Kasumi-1 (cell line): ENCODE data around the gene MACO1.
A peak's percentile ranks its signal among the peaks of the same experiment; 100 is the strongest.
"Not testable (repeated sequence)": the region's sequence is repeated elsewhere in the genome, so short reads cannot be mapped to it uniquely, and the experiment has no call there.

Experiments
- DNase-seq, 2 experiments: peaks; one replicate each; lab custom pipeline; 2025; lab: John Stamatoyannopoulos, UW

The MACO1 gene

DNA sequence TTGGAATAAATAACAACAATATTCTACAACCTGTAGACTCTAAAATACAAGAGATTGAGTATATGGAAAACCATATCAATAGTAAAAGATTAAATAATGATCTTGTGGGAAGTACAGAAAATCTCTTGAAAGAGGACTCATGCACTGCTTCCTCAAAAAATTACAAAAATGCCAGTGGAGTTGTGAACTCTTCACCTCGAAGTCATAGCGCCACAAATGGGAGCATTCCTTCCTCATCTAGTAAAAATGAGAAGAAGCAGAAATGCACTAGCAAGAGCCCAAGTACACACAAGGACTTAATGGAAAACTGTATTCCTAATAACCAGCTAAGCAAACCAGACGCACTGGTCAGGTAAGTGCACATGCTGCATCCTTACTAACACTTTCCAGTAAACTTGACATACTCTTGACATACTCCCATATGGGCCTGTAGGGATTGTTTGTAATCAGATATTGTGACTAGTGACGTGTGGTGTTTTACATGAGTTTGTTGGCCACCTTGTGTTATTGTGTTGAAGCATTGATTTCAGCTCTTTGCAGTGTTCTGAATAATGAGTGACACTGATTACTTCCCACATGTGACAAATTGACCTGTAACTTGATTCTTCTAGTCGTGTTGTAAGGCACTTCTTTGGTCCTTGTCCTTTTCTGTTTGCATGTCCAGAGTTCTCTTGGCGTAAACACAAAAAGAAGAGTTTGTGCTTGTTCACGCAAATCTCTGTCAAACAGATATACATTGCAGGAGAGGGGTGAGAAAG is 28.0 kb downstream of the MACO1 start:
- peak in 1 of 2 experiments; percentile 13 for DNase-seq

DNA sequence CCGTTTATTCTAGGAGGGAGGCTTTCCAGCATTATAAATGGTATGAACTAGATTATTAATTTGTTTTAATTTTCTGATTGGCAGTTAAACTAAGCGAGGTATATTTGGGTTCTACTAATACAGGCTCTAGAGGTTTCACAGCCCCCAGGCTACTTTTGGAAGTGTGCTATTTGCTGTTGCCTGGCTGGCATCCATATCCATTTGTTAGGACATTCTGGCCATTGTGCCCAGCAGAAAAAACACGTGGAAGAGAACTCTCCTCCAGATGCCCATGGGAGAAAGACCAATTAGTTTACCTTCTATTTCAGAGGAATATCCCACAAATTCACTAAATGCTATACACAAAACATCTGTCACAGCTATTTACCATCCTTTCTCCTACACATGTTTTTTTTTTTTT is 29.3 kb downstream of the MACO1 start:
- no peak for DNase-seq

DNA sequence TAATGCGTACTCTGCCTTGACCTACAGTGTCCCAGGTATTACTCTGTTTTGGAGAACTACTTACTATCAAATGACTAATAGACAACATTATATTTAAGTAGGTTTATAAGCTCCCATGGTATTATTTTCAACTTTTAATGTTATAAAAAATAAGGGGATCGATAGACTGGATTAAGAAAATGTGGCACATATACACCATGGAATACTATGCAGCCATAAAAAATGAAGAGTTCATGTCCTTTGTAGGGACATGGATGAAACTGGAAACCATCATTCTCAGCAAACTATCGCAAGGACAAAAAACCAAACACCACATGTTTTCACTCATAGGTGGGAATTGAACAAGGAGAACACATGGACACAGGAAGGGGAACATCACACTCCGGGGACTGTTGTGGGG is 30.1 kb downstream of the MACO1 start:
- not testable (repeated sequence) for DNase-seq

DNA sequence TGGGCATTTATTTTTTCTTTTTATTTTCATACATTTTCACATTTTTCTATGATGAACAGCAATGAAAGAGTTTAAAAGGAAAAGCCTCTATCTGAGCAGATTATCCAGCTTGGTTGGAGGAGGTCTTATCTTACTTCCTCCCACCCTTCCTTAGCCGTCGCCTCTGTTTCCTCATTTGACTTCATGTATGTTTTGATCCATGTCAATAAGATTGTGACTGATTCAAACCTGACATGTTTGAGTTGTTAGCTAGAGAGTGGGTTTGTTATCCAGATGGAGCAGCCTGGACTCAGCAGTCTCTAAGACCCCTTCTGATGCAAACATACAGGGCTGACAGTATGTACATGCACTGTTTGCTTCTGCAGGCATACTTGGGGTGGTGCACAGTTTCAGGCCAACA is 31.2 kb downstream of the MACO1 start:
- peak; percentile 21 to 35 for DNase-seq

DNA sequence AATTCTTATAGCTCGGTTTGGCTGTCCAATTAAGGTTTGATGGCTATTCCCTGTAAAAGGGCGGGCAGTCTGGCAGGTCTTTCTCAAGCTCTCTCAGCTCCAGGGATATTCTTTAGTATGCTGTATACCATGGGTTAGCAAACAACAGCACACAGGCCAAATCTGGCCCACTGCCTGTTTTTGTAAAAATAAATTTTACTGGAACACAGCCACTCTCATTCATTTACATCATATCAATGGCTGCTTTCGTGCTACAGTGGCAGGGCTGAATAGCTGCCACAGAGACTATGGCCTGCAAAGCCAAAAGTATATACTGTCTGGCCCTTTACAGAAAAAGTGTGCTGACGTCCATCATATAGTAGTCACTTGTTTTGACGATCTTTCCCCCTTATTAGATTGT is 32.0 kb downstream of the MACO1 start:
- DNase-seq: no peak

DNA sequence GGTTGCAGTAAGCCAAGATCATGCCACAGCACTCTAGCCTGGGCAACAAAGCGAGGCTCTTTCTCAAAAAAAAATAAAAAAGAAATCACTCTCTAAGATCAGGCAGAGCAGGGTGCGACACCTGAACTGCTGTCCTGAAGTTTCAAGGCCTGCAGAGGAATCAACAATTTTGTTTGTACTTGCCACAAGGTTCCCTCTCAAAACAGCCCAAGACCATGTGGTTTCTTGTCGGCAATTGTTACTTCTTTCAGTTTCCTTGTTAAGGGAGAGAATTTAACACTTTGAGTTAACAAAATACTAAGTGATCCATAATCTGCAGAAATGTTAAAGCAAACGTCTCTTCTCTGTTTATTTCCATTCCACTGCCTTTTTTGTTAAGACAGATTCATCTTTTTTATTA is 36.5 kb downstream of the MACO1 start:
- no peak for DNase-seq

DNA sequence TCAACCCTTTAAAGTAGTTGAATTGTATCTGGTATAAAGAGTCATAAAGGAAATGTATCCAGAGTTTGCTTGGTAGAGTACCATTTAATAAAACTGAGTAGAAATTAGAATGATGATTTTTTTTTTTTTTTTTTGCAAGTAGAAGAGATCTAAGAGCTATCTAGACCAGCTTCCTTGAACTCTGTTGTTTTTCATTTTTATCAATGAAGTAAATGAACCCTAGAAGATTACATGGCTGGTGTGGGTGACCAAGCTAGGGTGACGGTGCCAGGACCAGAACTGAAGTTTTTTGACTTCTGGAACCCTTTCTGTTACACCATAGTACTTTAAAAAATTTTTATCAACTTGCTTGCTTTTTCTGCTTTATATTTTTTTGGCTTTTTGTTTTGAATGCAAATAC is 36.9 kb downstream of the MACO1 start:
- no peak for DNase-seq

DNA sequence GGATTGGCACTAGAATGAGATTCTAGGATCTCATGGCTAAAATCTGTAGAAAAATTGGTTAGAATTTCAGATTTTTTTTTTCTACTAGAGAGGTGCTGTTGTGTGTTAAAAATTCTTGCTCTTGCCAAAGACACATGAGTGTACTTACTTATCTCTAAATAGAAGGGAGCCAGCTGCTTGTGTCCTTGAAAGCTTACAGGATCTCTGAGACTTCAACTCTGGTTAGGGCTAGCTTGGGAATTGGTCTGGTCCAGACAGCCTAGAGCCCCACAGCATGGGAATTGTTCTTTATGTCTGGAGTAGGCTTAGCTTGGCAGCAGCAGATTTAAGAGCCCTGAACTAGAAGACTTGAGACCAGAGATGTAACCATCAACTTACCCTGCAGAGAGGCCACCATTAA is 37.3 kb downstream of the MACO1 start:
- DNase-seq: no peak

DNA sequence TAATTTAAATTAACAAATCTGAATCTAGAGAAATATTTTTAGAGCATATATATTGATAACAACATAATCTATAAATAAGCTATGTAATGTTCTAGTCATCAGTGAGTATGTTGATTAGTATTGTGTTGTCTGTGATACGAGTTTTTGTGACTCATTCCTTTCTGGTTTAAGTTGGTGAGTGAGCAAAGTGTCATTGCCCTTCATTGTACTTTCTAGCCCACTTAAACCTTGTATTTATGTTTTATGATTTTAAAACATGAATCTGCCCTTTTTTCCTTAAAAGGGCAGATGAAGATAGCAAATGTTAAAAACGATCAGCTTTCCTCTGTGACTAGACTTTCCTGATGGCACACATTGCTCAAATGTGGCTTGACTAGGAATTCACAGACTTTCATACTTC is 38.5 kb downstream of the MACO1 start:
- DNase-seq: no peak

DNA sequence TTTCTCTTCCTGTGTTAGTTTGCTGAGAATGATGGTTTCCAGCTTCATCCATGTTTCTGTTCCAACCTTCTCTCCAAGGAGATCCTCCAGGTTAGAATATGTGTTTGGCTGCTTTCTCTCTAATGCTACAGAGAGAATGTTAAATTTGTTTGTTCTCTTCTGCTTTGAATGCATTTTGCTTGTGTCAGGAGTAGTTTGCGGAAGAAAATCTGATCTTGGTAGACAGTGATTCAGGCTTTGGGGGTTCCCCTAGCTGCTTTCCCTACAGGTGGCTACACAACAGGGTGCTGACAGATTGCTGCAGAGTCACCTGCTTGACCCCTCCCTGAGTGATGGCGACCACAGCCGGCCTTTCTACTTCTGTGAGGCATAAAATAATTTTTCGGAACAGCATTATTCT is 41.8 kb downstream of the MACO1 start:
- DNase-seq: no peak

DNA sequence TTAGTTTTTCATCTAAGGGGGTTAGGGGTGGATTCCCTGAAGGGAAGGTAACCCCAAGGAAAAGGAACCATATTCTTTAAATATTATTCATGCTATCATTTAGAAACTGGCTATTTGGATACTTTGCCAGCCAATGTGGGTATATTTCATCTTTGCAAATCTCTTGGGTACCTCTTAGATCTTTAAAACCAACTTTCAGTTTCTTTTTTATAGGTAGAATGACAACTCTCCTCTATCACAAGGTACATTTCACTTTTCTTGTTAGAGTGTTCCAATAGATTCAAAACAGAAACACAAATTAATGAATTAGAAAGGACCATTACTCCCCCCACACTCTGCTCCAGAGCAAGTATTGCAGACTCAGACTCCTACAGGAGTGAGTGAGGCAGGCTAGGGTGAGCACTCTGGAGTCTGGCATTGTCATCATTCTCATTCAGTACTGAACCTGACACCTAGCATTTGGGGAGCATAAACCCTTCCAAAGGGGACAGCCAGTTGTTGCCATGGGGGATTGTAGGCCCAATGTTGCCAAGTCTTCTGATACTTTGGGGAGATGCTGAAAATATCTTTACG is 43.0 kb downstream of the MACO1 start:
- no peak for DNase-seq

DNA sequence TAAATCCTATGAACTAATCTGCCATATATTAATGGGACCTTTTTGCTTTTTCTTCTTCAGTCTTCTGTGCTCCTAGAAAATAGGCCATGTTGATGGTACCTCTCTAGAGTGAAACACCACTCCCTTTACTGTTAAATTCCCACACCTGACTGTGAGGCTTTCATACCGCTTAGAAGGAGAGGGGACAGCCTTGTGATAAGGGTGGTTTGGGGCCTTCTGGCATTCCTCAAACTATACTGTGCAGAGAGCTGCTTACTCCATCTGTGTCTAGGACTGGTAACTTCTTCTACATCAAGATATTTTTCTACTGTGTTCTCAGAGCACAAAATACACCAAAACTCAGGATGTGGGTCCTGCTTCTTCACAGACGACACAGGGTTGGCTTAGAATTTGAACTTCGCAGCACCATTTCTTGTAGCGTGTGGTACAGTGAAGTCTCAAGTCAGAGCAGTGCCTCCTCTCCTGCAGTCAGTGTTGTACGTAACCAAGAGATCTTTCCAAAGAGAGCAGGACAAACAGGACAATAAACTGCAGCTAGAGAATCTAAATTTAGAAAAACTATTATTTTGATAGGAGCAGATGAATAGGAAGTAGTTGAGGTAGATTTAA is 43.8 kb downstream of the MACO1 start:
- DNase-seq: no peak

DNA sequence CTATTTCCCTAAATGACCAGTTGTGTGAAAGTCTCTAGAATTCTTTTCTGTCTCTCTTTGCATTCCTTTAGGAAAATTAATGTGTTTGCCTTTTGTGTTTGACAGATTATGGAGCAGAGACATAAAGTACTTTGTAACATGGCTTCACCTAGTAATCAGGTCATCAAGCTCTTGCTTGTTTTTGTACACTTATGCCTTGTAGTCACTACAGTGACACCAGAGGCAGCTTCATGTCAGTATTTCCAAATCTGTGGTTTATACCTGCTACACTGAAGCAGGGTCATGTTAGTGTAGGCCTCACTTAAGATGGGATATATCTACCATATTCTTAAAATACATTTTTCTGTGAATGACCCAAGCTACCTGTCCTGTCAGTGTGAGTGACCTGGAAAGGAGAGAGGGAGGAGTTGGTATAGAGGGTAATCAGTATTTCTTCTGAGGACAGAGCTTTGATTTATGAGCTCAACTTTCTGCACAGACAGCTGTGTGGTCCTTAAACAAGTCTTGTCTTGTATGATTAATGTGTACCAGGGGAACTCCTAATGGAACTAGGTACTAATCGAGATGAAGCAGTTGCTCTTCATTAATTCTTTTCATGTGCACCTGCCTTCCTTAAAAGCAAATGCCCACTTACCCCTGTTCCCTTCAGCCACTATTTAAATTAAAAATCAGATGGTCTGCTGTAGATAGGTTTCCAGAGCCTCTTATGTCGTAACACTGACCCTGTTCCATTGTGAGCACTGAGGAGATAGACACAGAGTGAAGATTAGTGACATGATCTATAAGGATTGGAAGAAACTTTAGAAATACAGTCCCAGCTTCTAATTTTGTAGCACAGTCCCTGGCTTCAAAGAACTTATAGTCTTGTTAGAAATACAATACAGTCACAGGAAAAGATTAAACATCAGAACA is 45.7 kb downstream of the MACO1 start:
- DNase-seq: no peak

DNA sequence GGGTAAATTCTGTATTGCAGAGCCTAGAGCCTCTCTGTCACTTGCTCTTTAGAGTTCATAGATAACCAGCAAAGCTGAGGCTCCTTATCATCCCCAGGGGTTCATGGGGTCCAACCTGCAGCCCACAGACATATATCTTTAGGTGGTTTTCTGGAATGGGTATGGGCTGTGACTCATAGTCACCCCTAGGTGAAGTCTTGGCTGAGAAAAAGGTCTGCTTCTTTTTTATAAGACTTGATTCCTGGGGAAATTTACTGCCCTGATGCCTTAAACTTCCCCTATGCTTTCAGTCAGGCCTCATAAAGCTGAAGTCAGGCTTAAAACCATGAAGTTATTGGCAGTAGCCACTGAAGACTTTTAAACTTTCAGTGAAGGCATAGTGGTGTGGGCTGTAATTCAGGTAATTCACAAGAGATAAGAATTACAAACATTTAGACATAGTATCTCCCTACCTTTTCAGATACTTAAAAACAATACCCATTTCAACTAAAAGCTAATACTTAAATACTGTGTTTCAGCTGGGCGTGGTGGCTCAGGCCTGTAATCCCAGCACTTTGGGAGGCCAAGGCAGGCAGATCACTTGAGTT is 46.8 kb downstream of the MACO1 start:
- no peak for DNase-seq

DNA sequence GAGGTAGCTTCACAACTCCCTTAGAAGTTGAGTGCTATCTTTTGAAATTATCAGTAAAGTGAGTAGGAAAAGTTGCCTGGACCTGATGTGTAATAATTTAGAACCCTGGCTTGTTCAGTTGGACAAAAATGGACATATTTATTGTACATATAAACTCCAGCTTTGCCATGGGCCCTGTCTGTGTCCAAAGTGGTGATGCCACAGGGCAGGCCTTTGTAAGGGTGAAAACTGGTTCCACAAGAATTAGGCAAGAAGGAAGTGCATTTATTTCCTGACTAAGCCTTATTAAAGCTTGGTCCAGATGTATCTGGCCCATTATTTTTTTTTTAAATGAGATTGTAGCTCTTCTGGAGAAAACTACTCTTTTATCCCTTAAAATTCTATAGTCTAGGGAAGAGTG is 47.9 kb downstream of the MACO1 start:
- no peak for DNase-seq

DNA sequence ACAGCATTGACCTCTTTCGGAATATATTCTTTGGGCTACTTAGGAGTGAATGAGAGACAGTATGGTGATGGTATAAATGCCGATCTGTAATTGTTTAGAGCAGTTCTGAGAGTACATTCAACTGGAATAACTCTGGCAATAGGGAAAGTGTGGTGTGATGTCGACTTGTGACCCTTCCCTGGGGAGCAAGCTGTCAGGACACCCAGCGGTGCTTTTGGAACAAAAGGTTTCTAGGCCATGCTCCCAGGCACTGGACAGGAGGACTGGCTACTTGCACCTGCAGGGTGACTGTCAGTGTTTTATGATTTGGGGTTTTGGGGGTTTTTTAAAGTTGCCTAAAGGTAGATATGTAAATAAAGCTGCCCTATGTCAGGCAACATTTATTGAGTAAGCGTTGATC is 50.9 kb downstream of the MACO1 start:
- no peak for DNase-seq

DNA sequence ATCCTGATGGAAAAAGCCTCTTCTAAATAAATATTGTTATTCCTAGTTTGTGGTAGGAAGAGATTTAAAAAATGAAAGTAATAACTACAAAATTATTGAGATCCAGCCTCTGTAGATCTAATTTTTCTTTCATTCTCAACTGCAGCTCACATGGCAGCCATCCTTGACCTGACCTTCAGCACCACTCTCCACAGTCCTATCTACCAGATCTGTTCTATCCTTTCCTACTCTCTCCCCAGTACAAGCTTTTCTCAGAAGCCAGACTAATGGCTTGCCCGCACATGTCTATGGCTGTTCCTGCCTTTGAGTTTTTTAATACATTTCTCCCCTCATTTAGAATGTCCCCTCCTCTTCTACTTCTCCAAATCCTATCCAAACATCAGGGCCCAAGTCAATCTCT is 51.5 kb downstream of the MACO1 start:
- DNase-seq: no peak

DNA sequence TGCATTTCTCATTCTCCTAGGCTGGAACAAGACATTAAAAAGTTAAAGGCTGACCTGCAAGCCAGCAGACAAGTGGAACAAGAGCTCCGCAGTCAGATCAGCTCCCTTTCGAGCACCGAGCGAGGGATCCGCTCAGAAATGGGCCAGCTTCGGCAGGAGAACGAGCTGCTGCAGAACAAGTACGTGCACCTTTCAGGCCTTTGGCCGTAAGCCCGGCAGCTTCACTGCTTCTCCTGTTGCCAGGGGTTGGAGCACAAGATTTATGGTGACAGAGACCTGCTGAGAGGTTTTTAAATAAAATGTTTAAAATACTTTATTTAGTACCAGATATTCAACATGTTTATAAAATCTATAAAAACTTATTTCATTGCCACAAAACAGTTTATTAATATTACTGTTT is 53.4 kb downstream of the MACO1 start:
- no peak for DNase-seq

DNA sequence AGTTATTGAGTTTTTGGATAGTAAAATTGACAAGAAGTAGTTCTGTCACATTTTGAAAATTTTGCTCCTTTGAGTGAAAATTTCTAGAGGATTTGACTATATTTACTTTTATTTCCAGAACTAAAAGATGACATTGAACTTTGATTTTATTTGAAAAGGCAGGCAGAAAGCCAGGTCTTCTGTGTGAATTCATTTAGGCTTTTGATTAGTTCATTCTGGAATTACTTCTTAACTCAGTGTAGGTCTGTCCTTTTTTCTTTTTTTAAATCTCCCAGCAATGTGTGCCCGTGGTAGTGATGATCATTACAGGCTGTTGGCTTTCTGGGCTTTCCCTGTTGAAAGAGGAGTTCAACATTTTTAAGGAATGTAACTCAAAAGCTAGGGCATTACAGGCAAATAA is 53.8 kb downstream of the MACO1 start:
- DNase-seq: no peak

DNA sequence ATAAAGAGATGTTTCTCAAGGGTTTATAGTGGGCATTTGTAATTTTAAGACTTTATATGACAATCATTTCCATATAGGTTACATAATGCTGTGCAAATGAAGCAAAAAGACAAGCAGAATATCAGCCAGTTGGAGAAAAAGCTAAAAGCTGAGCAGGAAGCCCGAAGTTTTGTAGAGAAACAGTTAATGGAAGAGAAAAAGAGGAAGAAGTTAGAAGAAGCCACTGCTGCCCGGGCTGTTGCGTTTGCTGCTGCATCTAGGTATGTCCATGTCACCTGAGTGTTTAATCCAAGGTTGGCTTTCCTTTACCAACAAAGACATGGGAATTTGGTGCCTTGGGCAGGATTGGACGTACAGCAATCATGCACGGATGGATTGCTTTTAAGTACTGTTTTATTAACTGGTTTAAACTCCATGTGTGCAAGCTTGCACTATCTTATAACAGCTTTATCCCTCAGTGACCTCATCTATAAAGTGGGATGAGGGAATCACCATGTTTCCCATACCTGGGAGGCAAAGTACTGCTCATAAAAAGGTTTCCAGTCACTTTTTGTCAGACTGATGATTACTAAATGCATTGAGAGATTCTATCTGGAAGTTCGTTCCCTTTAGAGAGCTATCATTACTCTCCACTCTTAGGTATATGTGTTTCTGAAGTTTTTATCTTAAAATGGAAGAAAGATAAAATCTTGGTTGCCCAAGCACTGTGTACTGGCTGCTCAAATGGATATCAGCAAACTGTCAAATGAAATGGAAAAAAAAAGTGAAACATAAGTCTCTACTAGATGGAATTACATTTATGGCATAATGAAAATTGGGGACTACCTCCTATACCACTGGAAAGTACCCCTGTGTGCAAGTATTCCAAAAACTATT is 55.1 kb downstream of the MACO1 start:
- peak; percentile 60 to 72 for DNase-seq

DNA sequence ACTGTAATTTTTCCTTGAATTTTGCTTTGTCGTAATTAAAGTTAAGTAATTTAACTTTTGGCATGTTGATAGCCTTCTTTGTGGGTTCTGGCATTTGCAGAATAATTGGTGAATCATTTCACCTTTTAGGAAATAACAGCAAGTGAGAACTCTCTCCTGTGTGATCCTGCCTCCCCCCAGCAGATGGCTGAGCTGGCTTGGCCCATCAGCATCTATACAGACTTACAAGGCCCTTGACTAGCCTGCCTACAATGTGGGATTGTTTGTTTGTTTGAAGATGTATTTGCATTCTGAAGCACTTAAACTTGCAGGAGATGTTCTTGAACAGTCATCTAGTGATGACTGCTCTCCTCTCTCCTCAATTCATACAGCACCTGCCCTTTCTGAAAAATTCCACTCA is 55.9 kb downstream of the MACO1 start:
- no peak for DNase-seq
